Measurements from ENCODE around the gene ACKR2. TPM values are rescaled to one million over a fixed set of nuclear protein-coding genes. Genes with fewer than 3 reads are reported as not detected.
"Not testable (repeated sequence)": the region's sequence is repeated elsewhere in the genome, so short reads cannot be mapped to it uniquely, and the experiment has no call there.

The ACKR2 gene
- polyA plus RNA-seq, 3 donors from 2014 or later, result 0.18 TPM; not detected in 2

DNA sequence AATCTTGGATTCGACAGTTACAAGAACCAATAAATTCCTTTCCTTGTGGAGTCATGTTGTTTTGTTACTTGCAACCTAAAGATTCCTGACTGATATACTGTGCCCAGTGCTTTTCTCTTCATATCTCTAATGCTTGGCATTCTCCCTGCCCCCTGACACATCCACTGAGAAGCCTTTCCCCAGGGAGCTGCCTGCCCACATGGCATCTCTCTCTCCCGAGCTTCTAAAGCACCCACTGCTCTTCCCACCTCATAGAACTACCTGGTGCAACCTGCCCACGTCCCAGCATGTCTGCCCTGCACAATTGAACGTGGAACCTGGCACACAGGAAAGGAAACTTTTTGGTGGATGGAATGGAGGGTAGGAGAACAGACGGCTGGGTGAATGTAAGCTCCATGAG, 59.6 kb downstream of the ACKR2 start:
- H3K27me3 Mint-ChIP-seq (ENCODE audit: low read depth in 3 of 3), result peaks cover 0 to 2% (median 0%) of the 10 kb centered on the region in 3 donors
- no peak for DNase-seq
- no peak overlapping the region for H3K27ac Mint-ChIP-seq
- H3K4me3 Mint-ChIP-seq, result no peak overlapping the region
- H3K36me3 Mint-ChIP-seq, result peaks cover 0 to 4% (median 0%) of the 10 kb centered on the region in 3 donors
- H3K4me1 Mint-ChIP-seq, result peaks cover 0 to under 1% of the 10 kb centered on the region in 2 donors
- H3K9me3 Mint-ChIP-seq, result peaks cover 0 to 1% (median 0%) of the 10 kb centered on the region in 6 donors

DNA sequence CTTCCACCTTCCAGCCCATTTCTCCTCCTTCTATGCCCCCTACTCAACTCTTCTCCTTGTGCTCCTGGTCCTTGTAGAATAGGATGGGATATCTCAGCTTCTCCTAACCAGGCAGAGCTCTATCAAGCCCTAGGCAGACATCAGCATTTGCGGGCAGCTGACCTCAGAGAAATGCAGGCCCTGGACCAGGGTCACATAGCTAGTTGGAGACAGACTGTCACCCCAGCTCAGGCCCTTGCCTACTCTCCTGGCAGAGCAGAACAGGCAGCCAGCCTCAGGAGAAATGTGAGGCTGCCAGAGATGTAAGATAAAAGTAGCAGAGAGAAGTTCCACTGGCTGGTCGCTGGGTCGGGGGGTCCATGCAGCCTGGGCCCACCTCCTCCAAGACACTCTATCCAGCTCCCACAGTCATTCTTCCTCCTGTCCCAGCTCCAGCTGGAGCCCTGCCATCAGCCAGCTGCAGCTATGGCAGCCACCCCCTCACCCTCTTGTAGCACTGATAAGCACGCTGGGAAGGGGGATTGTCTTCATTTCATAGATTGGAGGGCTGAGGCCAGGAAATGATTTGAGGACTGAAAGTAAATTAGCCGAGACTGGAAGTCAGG, 62.4 kb downstream of the ACKR2 start:
- H3K4me3 Mint-ChIP-seq, result no peak overlapping the region
- no peak overlapping the region for H3K27ac Mint-ChIP-seq
- peaks cover 0 to 1% (median 0%) of the 10 kb centered on the region in 6 donors for H3K9me3 Mint-ChIP-seq
- H3K27me3 Mint-ChIP-seq (ENCODE audit: low read depth in 3 of 3), result peaks cover 0 to 2% (median 0%) of the 10 kb centered on the region in 3 donors
- H3K36me3 Mint-ChIP-seq, result no peaks in the 10 kb centered on the region
- H3K4me1 Mint-ChIP-seq, result peaks cover 0 to 3% of the 10 kb centered on the region in 2 donors
- no peak for DNase-seq

DNA sequence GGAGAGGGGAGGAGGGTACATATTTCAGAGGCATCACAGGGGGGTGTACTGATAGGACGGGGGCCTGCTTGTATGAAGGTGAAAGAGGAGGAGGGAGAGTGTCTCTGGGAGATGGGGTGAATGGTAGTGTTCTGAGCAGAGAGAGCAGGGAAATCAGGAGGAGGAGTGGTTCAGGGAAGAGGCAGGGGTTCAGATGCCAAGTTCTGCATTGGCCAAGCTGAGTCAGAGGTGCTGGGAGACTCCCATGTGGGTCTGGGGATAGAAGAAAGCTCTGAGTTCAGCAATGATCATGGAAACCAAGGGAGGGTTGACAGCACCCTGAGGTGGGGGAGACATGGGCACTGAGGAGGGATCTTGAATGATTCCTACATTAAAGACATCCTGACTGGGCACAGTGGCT, 63.5 kb downstream of the ACKR2 start:
- DNase-seq, result no peak
- Mint-ChIP-seq H3K4me1 (peaks cover 0 to 3% of the 10 kb centered on the region in 2 donors), H3K27ac (no peak overlapping the region)

DNA sequence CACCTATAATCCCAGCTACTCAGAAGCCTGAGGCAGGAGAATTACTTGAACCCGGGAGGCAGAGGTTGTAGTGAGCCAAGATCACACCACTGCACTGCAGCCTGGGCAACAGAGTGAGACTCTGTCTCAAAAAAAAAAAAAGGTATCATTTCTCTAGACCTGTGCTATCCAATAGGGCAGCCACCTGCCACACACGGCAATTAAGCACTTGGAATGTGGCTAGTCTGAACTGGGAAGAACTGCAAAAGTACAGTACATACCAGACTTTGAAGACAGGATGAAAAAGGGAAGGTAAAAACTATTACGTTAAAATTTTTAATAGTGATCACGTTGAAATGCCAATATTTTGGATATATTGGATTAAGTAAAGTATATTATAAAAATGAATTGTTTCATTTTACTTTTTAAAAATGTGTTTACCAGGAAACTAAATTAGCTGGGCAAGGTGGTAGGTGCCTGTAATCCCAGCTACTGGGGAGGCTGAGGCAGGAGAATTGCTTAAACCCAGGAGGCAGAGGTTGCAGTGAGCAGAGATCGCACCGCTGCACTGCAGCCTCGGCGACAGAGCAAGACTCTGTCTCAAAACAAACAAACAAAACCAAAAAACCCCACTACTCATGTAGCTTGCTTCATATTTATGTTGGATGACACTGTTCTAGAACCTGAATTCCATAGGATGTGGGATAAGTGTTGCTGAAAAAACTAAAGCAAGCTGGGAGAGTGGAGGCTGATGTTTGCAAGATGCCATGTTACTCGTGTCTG, 64.2 kb downstream of the ACKR2 start:
- H3K27ac Mint-ChIP-seq, result no peak overlapping the region
- DNase-seq, result no peak
- no peak overlapping the region for H3K4me3 Mint-ChIP-seq
- H3K27me3 Mint-ChIP-seq (ENCODE audit: low read depth in 3 of 3), result peaks cover 0 to 2% (median 0%) of the 10 kb centered on the region in 3 donors
- peaks cover 0 to 3% of the 10 kb centered on the region in 2 donors for H3K4me1 Mint-ChIP-seq
- no peaks in the 10 kb centered on the region for H3K9me3 Mint-ChIP-seq
- no peaks in the 10 kb centered on the region for H3K36me3 Mint-ChIP-seq

More for the DNA sequence above, 63.5 kb downstream of the ACKR2 start:
- Mint-ChIP-seq H3K27me3 (ENCODE audit: low read depth in 3 of 3) (peaks cover 0 to 2% (median 0%) of the 10 kb centered on the region in 3 donors), H3K36me3 (no peaks in the 10 kb centered on the region), H3K4me3 (no peak overlapping the region), H3K9me3 (no peaks in the 10 kb centered on the region)

DNA sequence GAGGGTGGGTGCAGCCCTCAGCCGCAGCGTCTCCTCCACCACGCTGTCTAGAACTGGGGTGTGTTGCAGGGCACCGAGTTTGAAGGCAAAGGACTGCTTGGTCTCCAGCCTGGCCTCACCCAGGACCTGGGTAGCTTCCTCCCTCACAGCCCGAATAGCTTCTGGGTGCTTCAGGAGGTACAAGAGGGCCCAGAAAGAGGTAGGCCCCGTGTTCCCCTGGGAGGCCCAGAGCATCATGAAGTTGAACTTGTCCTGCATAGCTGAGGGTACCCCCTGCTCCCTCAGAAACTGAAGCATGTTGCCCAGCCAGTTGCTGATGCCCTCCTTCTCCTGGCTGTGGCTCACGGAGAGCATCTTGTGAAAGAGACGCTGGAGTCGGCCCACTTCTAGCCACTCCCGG, 65.5 kb downstream of the ACKR2 start:
- Mint-ChIP-seq H3K4me3 (no peak overlapping the region), H3K36me3 (no peaks in the 10 kb centered on the region), H3K27ac (no peak overlapping the region), H3K27me3 (ENCODE audit: low read depth in 3 of 3) (peaks cover 0 to 2% (median 0%) of the 10 kb centered on the region in 3 donors), H3K9me3 (no peaks in the 10 kb centered on the region), H3K4me1 (peaks cover 0 to 3% of the 10 kb centered on the region in 2 donors)
- DNase-seq, result no peak

DNA sequence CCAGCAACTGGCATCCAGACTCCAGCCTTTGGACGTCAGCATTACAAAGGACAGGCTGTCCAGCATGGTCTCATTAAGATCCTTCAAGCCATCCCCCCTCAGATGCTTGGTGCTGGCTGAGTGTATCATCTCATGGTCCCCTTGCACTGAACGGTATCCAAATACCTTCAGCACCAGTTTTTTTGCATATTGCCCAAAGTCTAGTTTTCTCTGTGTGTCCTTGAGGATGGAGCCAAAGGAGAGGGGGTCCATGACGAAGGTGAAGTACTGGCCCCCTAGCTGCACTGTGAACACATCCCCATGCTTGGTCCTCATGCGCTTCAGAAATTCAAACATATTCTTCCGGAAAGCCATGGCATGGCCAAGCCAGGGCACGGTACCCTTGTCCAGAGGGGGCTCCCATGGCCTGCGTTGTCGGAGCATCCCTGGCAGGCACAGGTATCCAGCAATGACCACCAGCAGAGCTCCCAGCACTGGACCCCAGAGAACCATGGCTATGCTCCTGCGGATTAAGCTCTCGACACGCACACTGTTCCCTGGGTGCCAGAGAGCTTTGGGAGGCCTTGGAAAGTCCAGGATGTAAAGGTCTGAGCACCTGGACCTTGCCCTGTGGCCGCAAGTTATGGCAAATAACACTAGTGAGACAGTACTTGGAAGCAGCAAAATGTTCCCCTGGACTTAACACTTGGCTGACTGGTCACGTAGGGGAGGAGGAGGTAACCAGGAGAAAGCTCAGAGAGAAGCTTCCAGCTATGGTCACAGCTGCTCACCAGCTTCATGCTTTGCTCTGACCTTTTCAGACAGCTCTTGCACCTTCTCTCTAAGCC, 66.3 kb downstream of the ACKR2 start, which contains the start of gene CYP8B1:
TSS of gene CYP8B1 (minus strand) at position 555 of the 827 bp plus-strand sequence. CDS start at position 492, 63 bp downstream.
- Mint-ChIP-seq H3K9me3 (no peaks in the 10 kb centered on the region), H3K27ac (no peak within 1 kb of the TSS), H3K27me3 (ENCODE audit: low read depth in 3 of 3) (peaks cover 0 to 3% (median 2%) of the 10 kb centered on the region in 3 donors), H3K4me1 (peaks cover 0 to 6% of the 10 kb centered on the region in 2 donors), H3K4me3 (no peak within 1 kb of the TSS), H3K36me3 (no peaks in the 10 kb centered on the region)
- no peak for DNase-seq

DNA sequence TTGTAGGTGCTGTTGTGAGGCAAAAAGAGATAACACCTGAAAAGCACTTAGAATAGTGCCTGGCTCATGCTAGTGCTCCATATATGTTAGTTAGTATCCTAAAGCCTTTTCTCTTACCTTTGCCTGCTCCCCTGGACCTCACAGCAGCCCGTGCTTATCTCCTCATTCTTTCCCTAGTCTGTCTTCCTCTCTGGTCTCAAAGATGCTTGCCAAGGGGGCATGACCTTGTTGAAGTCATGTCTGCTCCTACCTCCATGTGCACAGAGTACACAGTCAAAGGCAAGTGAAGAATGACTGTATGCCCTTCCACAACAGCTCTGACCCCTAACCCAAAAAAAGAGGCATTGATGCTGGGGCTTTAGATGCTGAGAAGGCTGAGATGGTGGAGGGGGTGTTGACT, 67.2 kb downstream of the ACKR2 start:
- H3K27ac Mint-ChIP-seq, result no peak overlapping the region
- H3K4me1 Mint-ChIP-seq, result peaks cover 6 to 11% of the 10 kb centered on the region in 2 donors

DNA sequence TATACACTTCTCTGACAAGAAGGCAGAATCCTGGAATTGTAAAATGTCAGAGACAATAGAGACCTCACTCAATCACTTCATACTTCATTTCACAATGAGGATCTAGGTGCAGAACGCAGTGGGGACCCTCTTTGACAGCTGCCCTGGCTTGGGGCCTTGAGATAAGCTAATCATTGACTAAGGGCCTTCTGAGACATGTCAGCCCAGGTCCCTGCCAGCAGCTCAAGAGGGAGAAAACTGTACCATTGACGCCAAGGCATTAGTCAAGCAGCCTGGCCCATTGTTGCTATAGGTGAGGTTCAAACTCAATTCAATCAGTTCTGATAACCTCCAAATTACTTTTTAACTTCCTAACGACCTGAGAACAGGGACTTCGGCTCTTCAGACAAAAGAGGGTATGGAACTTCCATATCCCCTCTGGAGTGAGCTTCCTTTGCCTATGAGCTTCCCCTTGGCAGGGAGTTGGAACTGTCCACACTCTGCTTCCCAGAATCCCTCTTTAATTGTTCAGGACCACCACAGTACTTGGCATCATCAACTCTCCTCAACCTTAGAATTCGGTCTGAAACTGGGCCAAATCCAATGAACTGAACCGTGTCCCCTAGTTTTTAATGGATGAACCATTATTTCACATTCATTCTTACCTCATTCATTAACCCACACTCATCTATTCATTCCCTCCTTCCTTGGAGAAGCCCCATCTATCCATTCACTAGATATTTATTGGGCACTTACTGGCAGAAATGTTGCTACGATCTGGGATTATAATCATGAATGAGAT, 67.9 kb downstream of the ACKR2 start:
- no peak for DNase-seq
- Mint-ChIP-seq H3K27ac (peak overlapping the region in 1 of 6 donors; percentile 1), H3K36me3 (no peaks in the 10 kb centered on the region), H3K27me3 (ENCODE audit: low read depth in 3 of 3) (peaks cover 0 to 3% (median 2%) of the 10 kb centered on the region in 3 donors), H3K4me3 (no peak overlapping the region), H3K4me1 (peaks cover 9 to 13% of the 10 kb centered on the region in 2 donors), H3K9me3 (no peaks in the 10 kb centered on the region)

More for the DNA sequence above, 67.2 kb downstream of the ACKR2 start:
- H3K9me3 Mint-ChIP-seq, result no peaks in the 10 kb centered on the region
- no peaks in the 10 kb centered on the region for H3K36me3 Mint-ChIP-seq
- H3K27me3 Mint-ChIP-seq (ENCODE audit: low read depth in 3 of 3), result peaks cover 0 to 3% (median 2%) of the 10 kb centered on the region in 3 donors
- no peak overlapping the region for H3K4me3 Mint-ChIP-seq
- no peak for DNase-seq

DNA sequence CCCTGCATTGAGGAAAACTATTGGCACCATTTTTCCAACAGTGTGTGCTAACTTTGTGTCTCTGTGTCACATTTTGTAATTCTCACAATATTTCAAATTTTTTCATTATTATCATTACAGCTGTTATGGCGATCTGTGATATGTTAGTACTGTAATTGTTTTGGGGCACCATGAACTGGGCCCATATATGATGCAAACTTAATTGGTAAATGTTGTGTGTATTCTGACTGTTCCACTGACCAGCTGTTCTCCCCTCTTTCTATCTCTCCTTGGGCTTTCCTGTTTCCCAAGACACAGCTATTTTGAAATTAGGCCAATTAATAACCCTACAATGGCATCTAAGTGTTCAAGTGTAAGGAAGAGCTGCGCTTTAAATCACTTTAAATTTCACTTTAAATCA, 68.6 kb downstream of the ACKR2 start:
- H3K4me1 Mint-ChIP-seq, result peaks cover 9 to 13% of the 10 kb centered on the region in 2 donors
- H3K27me3 Mint-ChIP-seq (ENCODE audit: low read depth in 3 of 3), result peaks cover 0 to 3% (median 0%) of the 10 kb centered on the region in 3 donors
- peak overlapping the region in 1 of 6 donors; percentile 13 for H3K27ac Mint-ChIP-seq
- no peak for DNase-seq
- no peak overlapping the region for H3K4me3 Mint-ChIP-seq
- no peaks in the 10 kb centered on the region for H3K36me3 Mint-ChIP-seq
- H3K9me3 Mint-ChIP-seq, result no peaks in the 10 kb centered on the region

DNA sequence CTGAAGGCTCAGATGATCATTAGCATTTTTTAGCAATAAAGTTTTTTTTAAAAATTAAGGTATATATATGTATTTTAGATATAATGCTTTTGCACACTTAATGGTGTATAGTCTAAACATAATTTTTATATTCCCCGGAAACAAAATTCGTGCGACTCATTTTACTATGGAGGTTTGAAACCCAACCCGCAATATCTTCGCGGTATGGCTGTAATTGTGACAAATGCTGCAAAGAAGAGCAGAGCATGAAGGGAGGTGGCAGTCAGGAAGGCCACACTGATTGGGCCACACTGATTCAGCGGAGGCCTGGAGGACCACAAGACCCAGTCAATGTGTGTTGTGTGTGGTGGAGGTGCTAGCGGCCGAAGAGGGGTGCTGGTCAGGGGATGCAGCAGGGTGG, 70.9 kb downstream of the ACKR2 start:
- Mint-ChIP-seq H3K27me3 (ENCODE audit: low read depth in 3 of 3) (peaks cover 0 to 5% (median 0%) of the 10 kb centered on the region in 3 donors), H3K27ac (peak overlapping the region in 5 of 6 donors; percentile 36 to 79 (median 68)), H3K4me1 (peaks cover 9 to 10% of the 10 kb centered on the region in 2 donors), H3K9me3 (no peaks in the 10 kb centered on the region), H3K4me3 (peak overlapping the region; percentile 51 to 89 (median 79)), H3K36me3 (no peaks in the 10 kb centered on the region)
- DNase-seq, result peak in 1 of 3 donors; percentile 3

DNA sequence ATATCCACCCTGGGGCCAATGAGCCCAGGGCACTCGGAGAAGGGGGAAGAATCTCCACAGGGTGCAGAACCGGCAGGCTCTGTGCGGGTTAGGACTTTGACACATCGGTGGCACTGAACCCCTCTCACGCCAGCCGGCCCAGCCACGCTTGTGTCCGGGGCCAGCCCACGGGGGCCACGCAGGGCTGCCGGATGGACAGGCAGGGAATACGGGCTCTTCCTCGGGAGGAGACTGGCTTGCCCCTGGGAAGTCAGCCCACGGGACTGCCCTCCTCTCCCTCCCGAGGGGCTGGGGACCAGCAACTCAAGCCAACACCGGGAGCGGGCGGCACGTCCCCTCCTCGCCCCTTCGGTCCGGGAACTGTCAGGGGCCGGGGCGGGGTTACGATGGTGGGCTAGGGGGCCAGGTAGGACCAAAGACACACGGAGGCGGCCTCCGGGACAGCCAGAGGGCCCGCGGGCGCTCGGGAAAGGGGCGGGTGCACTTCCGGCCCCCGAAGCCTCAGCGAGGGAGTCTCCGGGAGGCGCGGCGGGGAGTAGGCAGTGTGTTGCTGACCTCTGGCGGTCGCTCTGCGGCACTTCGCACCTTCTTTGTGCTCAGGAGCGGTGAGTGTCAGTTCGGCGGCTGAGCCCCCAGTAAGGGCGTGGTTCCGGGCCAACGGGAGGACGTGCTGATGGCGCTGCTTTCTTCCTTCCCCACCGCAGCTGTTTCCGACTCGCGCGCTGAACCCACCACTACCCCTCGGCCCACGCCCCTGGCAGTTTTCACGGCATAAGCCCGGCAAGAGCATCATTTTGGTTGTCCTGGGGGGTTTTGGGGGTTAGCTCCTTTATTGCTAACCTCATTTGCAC, 71.6 kb downstream of the ACKR2 start:
- Mint-ChIP-seq H3K4me1 (peaks cover 9 to 10% of the 10 kb centered on the region in 2 donors), H3K36me3 (no peaks in the 10 kb centered on the region), H3K27ac (peak overlapping the region; percentile 68 to 92 (median 74)), H3K9me3 (no peaks in the 10 kb centered on the region), H3K4me3 (peak overlapping the region; percentile 51 to 89 (median 80)), H3K27me3 (ENCODE audit: low read depth in 3 of 3) (peaks cover 0 to 5% (median 0%) of the 10 kb centered on the region in 3 donors)
- DNase-seq, result peak; percentile 81 to 85 (median 85)

DNA sequence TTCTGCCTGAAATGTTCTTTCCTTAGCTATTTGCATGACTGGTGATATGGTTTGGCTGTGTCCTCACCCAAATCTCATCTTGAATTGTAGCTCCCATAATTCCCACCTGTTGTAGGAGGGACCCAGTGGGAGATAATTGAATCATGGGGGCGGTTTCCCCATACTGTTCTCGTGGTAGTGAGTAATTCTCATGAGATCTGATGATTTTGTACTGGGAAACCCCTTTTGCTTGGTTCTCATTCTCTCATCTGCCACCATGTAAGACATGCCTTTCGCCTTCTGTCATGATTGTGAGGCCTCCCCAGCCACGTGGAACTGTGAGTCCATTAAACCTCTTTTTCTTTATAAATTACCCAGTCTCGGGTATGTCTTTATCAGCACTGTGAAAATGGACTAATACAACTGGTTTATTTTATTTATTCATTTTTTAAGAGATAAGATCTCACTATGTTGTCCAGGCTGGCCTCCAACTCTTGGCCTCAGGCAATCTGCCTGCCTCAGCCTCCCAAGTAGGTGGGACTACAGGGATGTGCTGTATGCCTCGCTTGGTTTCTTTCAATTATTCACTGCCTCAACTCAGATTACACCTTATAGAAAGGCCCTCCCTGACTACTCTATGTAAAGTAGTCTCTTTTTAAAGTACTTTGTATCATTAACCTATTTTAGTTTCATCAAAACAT, 74.1 kb downstream of the ACKR2 start:
- H3K27ac Mint-ChIP-seq; H3K4me3 Mint-ChIP-seq; H3K36me3 Mint-ChIP-seq; DNase-seq; H3K9me3 Mint-ChIP-seq; H3K27me3 Mint-ChIP-seq (ENCODE audit: low read depth in 3 of 3): not testable (repeated sequence)
- H3K4me1 Mint-ChIP-seq, result peaks cover 9 to 10% of the 10 kb centered on the region in 2 donors
